Right atrium auricular region (tissue), 2 donors: ENCODE measurements around the gene TOE1. TPM values are rescaled to one million over a fixed set of nuclear protein-coding genes. Genes with fewer than 3 reads are reported as not detected.

Source experiments
- DNase-seq: peaks from one replicate; pipeline ENCODE4 v3.0.0-alpha.2; 2019; ENCODE audit warnings: low spot score
- H3K27ac ChIP-seq, 2 donors: fragments of 200-600 bp; sonication (generic); 1 replicate in 1 of 2; 2 replicates in 1 of 2; pipeline ENCODE4 v1.5.1; 2016 to 2019
- H3K27me3 ChIP-seq, 2 donors: fragments of 200-600 bp; sonication (generic); one replicate each; pipeline versions ENCODE4 v1.5.1 to v1.6.0; 2017 to 2019
- H3K36me3 ChIP-seq: fragments of 200-600 bp; sonication (generic); one replicate; pipeline ENCODE4 v1.5.1; 2016
- H3K4me1 ChIP-seq, 2 donors: fragments of 200-600 bp; sonication (generic); one replicate each; pipeline versions ENCODE4 v1.5.1 to v1.6.0; 2017 to 2019
- H3K4me3 ChIP-seq, 2 donors: fragments of 200-600 bp; sonication (generic); 1 replicate in 1 of 2; 2 replicates in 1 of 2; pipeline ENCODE4 v1.5.1; 2017 to 2019; ENCODE audit warnings: mild to moderate bottlenecking in 1 of 2, moderate library complexity in 1 of 2
- H3K9me3 ChIP-seq, 2 donors: fragments of 200-600 bp; sonication (generic); one replicate each; pipeline ENCODE4 v1.5.1; 2019
- CTCF ChIP-seq, 2 donors: fragments of 200-600 bp; sonication (generic); IDR thresholded peaks; one replicate each; pipeline ENCODE4 v1.5.1; 2019; ENCODE audit warnings: antibody characterized with exemption in 2 of 2
- total RNA-seq, 2 donors: library from RNA; depleted of rRNA; stranded (reverse); fragments of >200 nt; gene quantifications; one replicate each; pipeline ENCODE4 v1.1.0, GENCODE V29; 2016

The TOE1 gene
- total RNA-seq, 2 donors from 2014 or later, result 5.4 to 6.8 TPM

DNA sequence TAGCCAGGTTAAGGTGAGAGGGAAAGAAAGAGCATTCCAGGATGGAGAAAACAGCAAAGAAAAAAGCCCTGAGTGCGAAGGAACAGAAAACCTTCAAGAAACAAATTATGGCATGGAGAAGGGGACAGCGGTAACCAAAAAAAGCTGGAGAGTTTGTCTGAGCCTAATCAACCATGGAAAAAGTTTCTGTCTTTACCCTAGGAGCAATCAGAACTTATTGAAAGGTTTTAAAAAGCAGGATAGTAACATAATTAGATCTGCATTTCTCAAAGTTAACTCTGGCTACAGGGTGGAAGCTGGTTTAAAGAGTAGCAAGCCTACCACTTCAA, 39.3 kb upstream of the TOE1 start:
- Histone ChIP-seq H3K36me3 (no peaks in the 10 kb centered on the region), H3K27ac (no peak overlapping the region), H3K4me1 (peaks cover 0 to 12% of the 10 kb centered on the region in 2 donors), H3K27me3 (no peaks in the 10 kb centered on the region), H3K9me3 (no peaks in the 10 kb centered on the region), H3K4me3 (no peak overlapping the region)
- no peak for DNase-seq
- TF ChIP-seq CTCF (IDR thresholded peaks at IDR 0.05), result peak in 1 of 2 donors; percentile 16

DNA sequence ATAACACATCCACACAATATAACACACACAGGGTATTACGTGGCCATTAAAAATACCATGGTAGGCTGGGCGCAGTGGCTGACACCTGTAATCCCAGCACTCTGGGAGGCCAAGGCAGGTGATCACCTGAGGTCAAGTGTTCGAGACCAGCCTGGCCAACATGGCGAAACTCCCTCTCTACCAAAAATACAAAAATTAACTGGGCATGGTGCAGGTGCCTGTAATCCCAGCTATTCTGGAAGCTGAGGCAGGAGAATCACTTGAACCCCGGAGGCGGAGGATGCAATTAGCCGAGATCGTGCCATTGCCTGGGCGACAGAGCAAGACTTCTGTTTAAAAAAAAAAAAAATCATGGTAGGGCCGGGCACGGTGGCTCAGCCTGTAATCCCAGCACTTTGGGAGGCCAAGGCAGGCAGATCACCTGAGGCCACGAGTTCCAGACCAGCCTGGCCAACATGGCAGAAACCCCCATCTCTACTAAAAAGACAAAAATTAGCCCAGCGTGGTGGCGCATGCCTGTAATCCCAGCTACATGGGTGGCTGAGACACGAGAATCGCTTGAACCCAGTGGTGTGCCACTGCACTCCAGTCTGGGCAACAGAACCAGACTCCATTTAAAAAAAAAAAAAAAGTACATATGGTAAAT, 37.3 kb upstream of the TOE1 start:
- H3K4me3 ChIP-seq, result peak overlapping the region; percentile 58 to 77
- no peaks in the 10 kb centered on the region for H3K9me3 ChIP-seq
- H3K36me3 ChIP-seq, result no peaks in the 10 kb centered on the region
- peak; percentile 43 for DNase-seq
- no peak for TF ChIP-seq CTCF (IDR thresholded peaks at IDR 0.05)
- no peaks in the 10 kb centered on the region for H3K27me3 ChIP-seq
- peaks cover 0 to 12% of the 10 kb centered on the region in 2 donors for H3K4me1 ChIP-seq
- peak overlapping the region; percentile 84 to 87 for H3K27ac ChIP-seq

- peak; percentile 63 to 80 for TF ChIP-seq CTCF (IDR thresholded peaks at IDR 0.05)
- no peaks in the 10 kb centered on the region for H3K9me3 ChIP-seq
Observed at GRCh38 chr1:45303520-45304310, 36.3 kb upstream of the TOE1 start.

DNA sequence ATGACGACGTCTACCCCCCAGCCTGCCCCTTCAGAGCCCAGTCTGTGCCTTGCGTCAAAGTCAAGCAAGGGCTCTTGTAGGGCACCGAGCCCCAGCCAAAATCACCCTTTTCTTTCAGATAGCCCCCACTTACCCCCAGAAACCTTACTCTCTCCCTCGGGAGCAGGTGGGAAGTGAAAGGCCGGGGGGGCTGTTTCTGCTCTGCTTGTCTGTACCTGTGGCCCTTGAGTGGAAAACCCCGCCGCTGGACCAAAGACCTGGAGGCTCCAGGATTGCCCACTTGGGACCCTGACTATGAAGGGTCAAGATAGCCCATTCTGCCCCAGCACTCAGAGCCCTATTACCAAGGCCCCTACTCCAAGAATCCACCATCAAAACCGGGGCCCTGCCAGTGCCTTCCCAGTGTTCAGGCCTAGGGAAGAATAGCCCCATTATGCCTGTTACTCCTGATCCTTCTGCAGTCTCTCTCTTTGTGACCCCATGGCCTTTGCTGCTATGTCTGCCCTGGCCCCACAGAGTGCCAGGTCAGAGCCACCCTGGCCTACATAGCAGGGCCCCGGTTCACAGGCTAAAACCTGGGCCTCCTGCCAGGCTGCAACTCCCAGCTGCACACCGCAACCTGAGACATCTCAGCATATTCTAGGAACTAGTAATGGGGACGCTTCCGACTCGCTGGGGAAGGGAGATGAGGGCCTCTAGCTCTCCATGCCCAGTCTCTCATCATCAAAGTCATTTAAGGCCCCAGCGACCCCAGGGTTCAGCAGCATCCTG, 35.5 kb upstream of the TOE1 start:
- Histone ChIP-seq H3K36me3 (no peaks in the 10 kb centered on the region), H3K27ac (peak overlapping the region; percentile 87 to 93), H3K9me3 (no peaks in the 10 kb centered on the region), H3K4me3 (peak overlapping the region; percentile 73 to 77), H3K4me1 (peaks cover 0 to 12% of the 10 kb centered on the region in 2 donors), H3K27me3 (no peaks in the 10 kb centered on the region)
- peak; percentile 56 for DNase-seq
- TF ChIP-seq CTCF (IDR thresholded peaks at IDR 0.05), result no peak

More at GRCh38 chr1:45303520-45304310, 36.3 kb upstream of the TOE1 start:
- Histone ChIP-seq H3K4me1 (peaks cover 0 to 12% of the 10 kb centered on the region in 2 donors), H3K36me3 (no peaks in the 10 kb centered on the region), H3K27ac (peak overlapping the region; percentile 87 to 93), H3K4me3 (peak overlapping the region; percentile 73 to 77), H3K27me3 (no peaks in the 10 kb centered on the region)
- peak; percentile 96 for DNase-seq

DNA sequence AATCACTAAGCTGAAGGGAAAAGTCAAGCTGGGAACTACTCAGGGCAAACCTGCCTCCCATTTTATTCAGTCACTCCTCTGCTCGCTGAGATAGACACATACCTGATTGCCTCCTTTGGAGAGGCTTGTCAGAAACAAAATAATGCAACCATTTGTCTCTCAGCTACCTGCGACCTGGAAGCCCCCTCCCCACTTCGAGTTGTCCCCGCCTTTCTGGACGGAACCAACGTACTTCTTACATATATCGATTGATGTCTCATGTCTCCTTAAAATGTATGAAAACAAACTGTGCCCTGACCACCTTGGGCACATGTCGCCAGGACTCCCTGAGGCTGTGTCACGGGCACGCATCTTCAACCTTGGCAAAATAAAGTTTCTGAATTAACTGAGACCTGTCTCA, 34.7 kb upstream of the TOE1 start:
- no peak for TF ChIP-seq CTCF (IDR thresholded peaks at IDR 0.05)
- H3K36me3 ChIP-seq, result no peaks in the 10 kb centered on the region
- no peak overlapping the region for H3K27ac ChIP-seq
- DNase-seq, result peak; percentile 43
- H3K4me3 ChIP-seq, result no peak overlapping the region
- peaks cover 0 to 12% of the 10 kb centered on the region in 2 donors for H3K4me1 ChIP-seq
- H3K9me3 ChIP-seq, result no peaks in the 10 kb centered on the region
- H3K27me3 ChIP-seq, result no peaks in the 10 kb centered on the region
